Brain microvascular endothelial cell (primary cell): ENCODE data around the gene SASS6.

Experiments used
- DNase-seq: peaks from one replicate; pipeline ENCODE4 v3.0.0-alpha.2; 2020
- H3K27ac ChIP-seq: fragments of 250-450 bp; sonication (Bioruptor Pico); 2 replicates; pipeline ENCODE4 v1.5.1; 2020; ENCODE audit warnings: mild to moderate bottlenecking, moderate library complexity
- H3K27me3 ChIP-seq: fragments of 250-450 bp; sonication (Bioruptor Pico); replicated peaks from 2 replicates; pipeline ENCODE4 v1.5.1; 2020; ENCODE audit warnings: mild to moderate bottlenecking
- H3K36me3 ChIP-seq: fragments of 250-450 bp; sonication (Bioruptor Pico); replicated peaks from 2 replicates; pipeline ENCODE4 v1.5.1; 2020; ENCODE audit warnings: mild to moderate bottlenecking
- H3K4me3 ChIP-seq: 2 replicates; pipeline ENCODE4 v1.5.1; 2011; ENCODE audit warnings: low read depth, mild to moderate bottlenecking, control low read depth, low read length, moderate library complexity
- CTCF ChIP-seq: IDR thresholded peaks from 2 replicates; pipeline ENCODE4 v1.5.1; 2011; ENCODE audit warnings: low read depth, mild to moderate bottlenecking, moderate library complexity, low read length, control low read depth, inconsistent platforms; ENCODE audit errors: missing control alignments
- in situ Hi-C: cut with HindIII; loops from 2 replicates; pipeline ENCODE4 v1.10.0; 2017; ENCODE audit warnings: low sequenced_read_pairs, low pct_ligation_motif_present

SASS6 gene

GRCh38 chr1:100130552-100131077, 2.1 kb downstream of the SASS6 start:
- TF ChIP-seq CTCF, result no peak
- in situ Hi-C loops, result no loop called here

GRCh38 chr1:100127226-100127625, 5.5 kb downstream of the SASS6 start:
- no peak for DNase-seq
- no peak overlapping the region for H3K27ac ChIP-seq
- H3K27me3 ChIP-seq, result no peaks in the 10 kb centered on the region
- no peaks in the 10 kb centered on the region for H3K36me3 ChIP-seq
- H3K4me3 ChIP-seq, result no peak overlapping the region
- in situ Hi-C loops, result no loop called here
- TF ChIP-seq CTCF, result no peak

More at GRCh38 chr1:100130552-100131077, 2.1 kb downstream of the SASS6 start:
- H3K27me3 ChIP-seq, result no peaks in the 10 kb centered on the region
- H3K4me3 ChIP-seq, result no peak overlapping the region
- H3K27ac ChIP-seq, result no peak overlapping the region
- no peaks in the 10 kb centered on the region for H3K36me3 ChIP-seq
- DNase-seq, result no peak

- Histone ChIP-seq H3K36me3 (no peaks in the 10 kb centered on the region), H3K27me3 (no peaks in the 10 kb centered on the region), H3K27ac (no peak overlapping the region), H3K4me3 (no peak overlapping the region)
- DNase-seq, result no peak
- in situ Hi-C loops, result no loop called here
- no peak for TF ChIP-seq CTCF
Measured at GRCh38 chr1:100122177-100122576, 10.6 kb downstream of the SASS6 start.

GRCh38 chr1:100115524-100115923, 17.2 kb downstream of the SASS6 start:
- Histone ChIP-seq H3K36me3 (no peaks in the 10 kb centered on the region), H3K4me3 (no peak overlapping the region), H3K27me3 (no peaks in the 10 kb centered on the region), H3K27ac (no peak overlapping the region)
- DNase-seq, result no peak
- in situ Hi-C loops, result no loop called here
- no peak for TF ChIP-seq CTCF

GRCh38 chr1:100109554-100110066, 23.1 kb downstream of the SASS6 start:
- H3K36me3 ChIP-seq, result no peaks in the 10 kb centered on the region
- H3K27me3 ChIP-seq, result no peaks in the 10 kb centered on the region
- in situ Hi-C loops, result no loop called here
- H3K4me3 ChIP-seq, result no peak overlapping the region
- TF ChIP-seq CTCF, result no peak
- DNase-seq, result no peak
- H3K27ac ChIP-seq, result no peak overlapping the region

- Histone ChIP-seq H3K4me3 (no peak overlapping the region), H3K36me3 (no peaks in the 10 kb centered on the region), H3K27ac (no peak overlapping the region), H3K27me3 (no peaks in the 10 kb centered on the region)
- in situ Hi-C loops, result no loop called here
- no peak for TF ChIP-seq CTCF
- no peak for DNase-seq
Measured at GRCh38 chr1:100107696-100108095, 25.0 kb downstream of the SASS6 start.
